Measurements from ENCODE around the gene MEGF8.

Gene MEGF8

GRCh38 chr19:42306646-42307045 is 18.8 kb upstream of the MEGF8 start:
- DNase-seq (ENCODE audit: low read depth), result no peak

GRCh38 chr19:42309686-42310085 is 15.7 kb upstream of the MEGF8 start:
- no peak for DNase-seq (ENCODE audit: low read depth)

GRCh38 chr19:42311657-42312056 is 13.8 kb upstream of the MEGF8 start:
- no peak for DNase-seq (ENCODE audit: low read depth)

- DNase-seq (ENCODE audit: low read depth), result no peak
Observed at GRCh38 chr19:42312370-42312769, 13.1 kb upstream of the MEGF8 start.

GRCh38 chr19:42313096-42313839 is 12.2 kb upstream of the MEGF8 start, which contains the start of gene TMEM145:
TMEM145 (plus strand) TSS chr19:42313309; CDS start chr19:42313377, 68 bp downstream.
- DNase-seq (ENCODE audit: low read depth), result no peak

GRCh38 chr19:42313840-42314755 is 11.3 kb upstream of the MEGF8 start:
- DNase-seq (ENCODE audit: low read depth), result no peak

GRCh38 chr19:42315024-42315423 is 10.4 kb upstream of the MEGF8 start:
- DNase-seq (ENCODE audit: low read depth), result no peak

- DNase-seq (ENCODE audit: low read depth), result no peak
Observed at GRCh38 chr19:42316223-42317211, 8.9 kb upstream of the MEGF8 start.

GRCh38 chr19:42317535-42317934 is 7.9 kb upstream of the MEGF8 start:
- DNase-seq (ENCODE audit: low read depth), result no peak

- DNase-seq (ENCODE audit: low read depth), result no peak
Observed at GRCh38 chr19:42322305-42322704, 3.1 kb upstream of the MEGF8 start.

- no peak for DNase-seq (ENCODE audit: low read depth)
Observed at GRCh38 chr19:42323473-42323851, 2.0 kb upstream of the MEGF8 start.

- no peak for DNase-seq (ENCODE audit: low read depth)
Observed at GRCh38 chr19:42323852-42324654, 1.4 kb upstream of the MEGF8 start.

GRCh38 chr19:42324655-42325307 is 654 bp upstream of the MEGF8 start:
- DNase-seq (ENCODE audit: low read depth), result no peak

- no peak for DNase-seq (ENCODE audit: low read depth)
Observed at GRCh38 chr19:42325896-42326771, 699 bp downstream of the MEGF8 start.

- DNase-seq (ENCODE audit: low read depth), result no peak
Observed at GRCh38 chr19:42326969-42327368, 1.5 kb downstream of the MEGF8 start.

- DNase-seq (ENCODE audit: low read depth), result no peak
Observed at GRCh38 chr19:42327381-42327780, 1.9 kb downstream of the MEGF8 start.

GRCh38 chr19:42328106-42328505 is 2.7 kb downstream of the MEGF8 start:
- DNase-seq (ENCODE audit: low read depth), result no peak

GRCh38 chr19:42328854-42329253 is 3.4 kb downstream of the MEGF8 start:
- no peak for DNase-seq (ENCODE audit: low read depth)

- DNase-seq (ENCODE audit: low read depth), result no peak
Observed at GRCh38 chr19:42330241-42330711, 4.8 kb downstream of the MEGF8 start.

Data from stimulated activated CD8-positive, alpha-beta memory T cell treated with anti-CD3 and anti-CD28 coated beads, Interleukin-4, amount 100 ng/mL, for 24 hours (primary cell).